HG02970 (cell line): ENCODE measurements around the gene SLC44A1.

ENCODE experiments used
- ATAC-seq: cut with Tn5 transposase; IDR thresholded peaks from one replicate; pipeline ENCODE4 v1.9.1; 2021; ENCODE audit warnings: mild to moderate bottlenecking, moderate library complexity, moderate number of reproducible peaks; ENCODE audit not compliant: unreplicated experiment, low FRiP score

The SLC44A1 gene

GRCh38 chr9:105418588-105419500 lies 174.4 kb downstream of the SLC44A1 start:
- no peak for ATAC-seq

- no peak for ATAC-seq
Measured at GRCh38 chr9:105419816-105420597, 175.6 kb downstream of the SLC44A1 start.

GRCh38 chr9:105421154-105421553 lies 176.7 kb downstream of the SLC44A1 start:
- ATAC-seq = no peak

DNA sequence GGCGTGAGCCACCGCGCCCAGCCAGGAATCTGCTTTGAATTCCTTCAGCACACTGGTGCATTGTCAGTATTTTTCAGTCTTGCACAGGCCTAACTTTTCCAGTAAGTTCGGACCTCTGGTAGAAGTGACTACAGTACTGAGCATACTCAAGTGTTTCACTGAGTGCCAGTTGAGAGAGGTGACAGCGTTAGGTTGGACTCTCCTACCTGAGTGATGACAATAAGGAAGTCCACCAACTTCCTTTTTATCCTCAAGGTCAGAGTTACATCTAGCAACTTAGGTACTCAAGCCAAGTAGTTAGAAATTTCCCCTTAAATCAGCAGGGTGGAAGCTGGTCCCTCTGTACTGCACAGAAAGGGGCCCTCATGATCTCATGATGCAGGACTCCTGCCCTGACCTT lies 177.4 kb downstream of the SLC44A1 start:
- no peak for ATAC-seq

- ATAC-seq = no peak
Measured at GRCh38 chr9:105425816-105426433, 181.5 kb downstream of the SLC44A1 start.

DNA sequence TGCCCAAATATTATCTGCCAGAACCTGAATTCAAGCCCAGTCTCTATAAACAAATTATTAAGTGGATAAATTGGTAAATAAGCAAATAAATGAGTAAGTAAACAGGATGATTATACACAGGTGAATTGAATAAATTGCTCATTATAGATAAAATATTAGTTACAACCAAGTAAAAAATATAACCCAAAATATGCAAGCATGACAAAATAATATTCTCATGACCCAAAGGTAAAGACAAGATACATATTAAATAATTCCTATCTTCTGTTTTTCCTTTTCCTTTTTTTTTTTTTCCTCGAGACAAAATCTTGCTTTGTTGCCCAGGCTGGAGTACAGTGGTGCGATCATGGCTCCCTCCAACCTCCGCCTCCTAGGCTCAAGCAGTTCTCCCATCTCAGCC lies 182.2 kb downstream of the SLC44A1 start:
- no peak for ATAC-seq

GRCh38 chr9:105431424-105432246 lies 187.2 kb downstream of the SLC44A1 start:
- ATAC-seq = no peak

GRCh38 chr9:105432247-105432842 lies 187.9 kb downstream of the SLC44A1 start:
- ATAC-seq = no peak

DNA sequence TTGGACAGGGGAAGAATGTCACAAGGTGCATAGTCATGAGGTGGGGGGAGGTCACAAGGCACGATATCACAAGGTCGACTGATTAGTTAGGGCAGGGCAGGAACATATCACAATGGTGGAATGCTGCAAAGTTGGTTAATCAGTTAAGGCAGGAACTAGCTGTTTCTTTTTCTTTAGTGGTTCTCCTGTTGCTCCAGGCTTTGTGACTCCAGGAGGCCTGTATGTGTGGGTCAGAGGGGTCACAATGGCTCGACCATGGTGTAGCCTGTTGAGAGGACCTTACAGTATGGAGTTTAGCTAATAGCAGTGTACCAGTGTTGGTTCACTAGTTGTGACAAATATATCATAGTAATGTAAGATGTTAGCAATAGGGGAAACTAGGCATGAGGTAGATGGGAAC lies 191.0 kb downstream of the SLC44A1 start:
- ATAC-seq = no peak

GRCh38 chr9:105436783-105437182 lies 192.3 kb downstream of the SLC44A1 start:
- ATAC-seq = no peak

DNA sequence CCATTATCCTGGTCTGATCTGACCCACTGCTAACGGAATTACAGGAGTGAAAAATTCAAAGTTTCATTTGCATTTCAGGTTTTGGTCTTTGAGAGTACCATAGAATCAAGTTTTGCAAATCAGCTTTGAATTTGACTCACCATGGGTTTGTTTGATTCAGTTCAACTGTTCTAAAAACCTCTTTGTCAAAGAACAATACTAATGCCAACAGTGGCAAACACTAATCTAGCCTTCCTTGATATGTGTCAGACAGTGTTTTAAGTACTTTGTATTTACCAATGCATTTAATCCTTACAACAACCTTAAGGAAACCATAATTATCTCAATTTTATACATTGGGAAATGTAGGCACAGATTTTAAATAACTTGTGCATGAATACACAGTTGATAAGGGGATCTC lies 193.3 kb downstream of the SLC44A1 start:
- no peak for ATAC-seq

- no peak for ATAC-seq
Measured at GRCh38 chr9:105438141-105438806, 193.8 kb downstream of the SLC44A1 start.

GRCh38 chr9:105439428-105439827 lies 195.0 kb downstream of the SLC44A1 start:
- ATAC-seq = no peak

GRCh38 chr9:105441616-105442160 lies 197.2 kb downstream of the SLC44A1 start:
- no peak for ATAC-seq

DNA sequence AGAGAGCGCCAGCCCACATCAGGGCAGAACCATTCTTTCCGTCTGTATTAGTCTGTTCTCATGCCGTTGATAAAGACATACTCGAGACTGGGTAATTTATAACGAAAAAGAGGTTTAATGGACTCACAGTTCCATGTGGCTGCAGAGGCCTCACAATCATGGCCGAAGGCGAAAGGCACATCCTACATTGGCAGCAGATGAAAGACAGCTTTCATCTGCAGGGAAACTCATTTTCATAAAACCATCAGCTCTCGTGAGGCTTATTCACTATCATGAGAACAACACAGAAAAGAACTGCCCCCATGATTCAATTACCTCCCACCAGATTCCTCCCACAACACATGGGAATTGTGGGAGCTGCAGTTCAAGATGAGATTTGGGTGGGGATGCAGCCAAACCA lies 198.7 kb downstream of the SLC44A1 start:
- no peak for ATAC-seq

DNA sequence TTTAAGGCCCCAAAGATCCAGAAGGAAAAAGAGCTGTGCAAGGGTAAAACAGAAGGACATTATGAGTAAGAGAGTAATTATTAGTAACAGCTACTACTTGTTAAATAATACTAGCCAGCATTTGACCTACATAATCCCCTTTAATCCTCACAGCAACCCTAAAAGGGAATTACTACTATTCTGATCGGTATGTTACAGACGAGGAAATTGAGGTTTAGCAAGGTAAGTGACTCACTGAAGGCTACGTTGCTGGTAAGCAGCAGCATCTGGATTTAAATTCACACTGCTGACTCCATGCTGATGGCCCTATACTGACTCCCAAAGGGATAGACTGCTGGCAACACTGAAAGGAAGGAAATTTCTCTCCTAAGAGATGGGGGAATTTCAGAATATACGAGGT lies 199.7 kb downstream of the SLC44A1 start:
- ATAC-seq = no peak

- ATAC-seq = no peak
Measured at GRCh38 chr9:105445203-105445881, 200.9 kb downstream of the SLC44A1 start.

DNA sequence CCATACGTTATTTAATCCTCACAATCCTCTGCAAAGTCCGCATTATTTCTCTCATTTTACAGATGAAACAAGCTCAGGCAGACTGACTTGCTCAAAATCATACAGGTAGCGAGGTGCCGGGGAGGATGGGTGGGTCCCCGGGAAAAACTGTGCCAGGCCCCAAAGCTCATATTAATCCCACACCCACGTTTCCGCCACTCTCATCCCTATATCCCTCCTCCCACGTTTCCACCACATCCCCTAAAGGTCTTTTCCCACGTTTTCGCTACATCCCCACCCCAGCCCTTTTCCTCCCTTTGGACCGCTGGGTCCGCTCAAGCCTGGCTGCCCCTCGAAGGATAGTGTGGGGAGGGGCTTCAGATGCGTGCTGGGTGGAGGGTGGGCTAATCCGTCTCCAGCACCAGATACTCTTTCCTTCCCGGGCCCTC lies 202.9 kb downstream of the SLC44A1 start:
- no peak for ATAC-seq
